VCaP (cell line): ENCODE measurements around the gene RFX2.

Experiments used
- H3K27ac ChIP-seq: fragments of 450-650 bp; 2 replicates; pipeline ENCODE4 v1.5.1; 2017
- CTCF ChIP-seq: fragments of 450-650 bp; conservative IDR thresholded peaks from 2 replicates; pipeline ENCODE4 v1.5.1; 2017; ENCODE audit warnings: mild to moderate bottlenecking, moderate library complexity

The RFX2 gene

GRCh38 chr19:5996102-5996501 lies 114.2 kb downstream of the RFX2 start:
- H3K27ac ChIP-seq, result no peak overlapping the region
- no peak for TF ChIP-seq CTCF

GRCh38 chr19:5995606-5996005 lies 114.7 kb downstream of the RFX2 start:
- no peak overlapping the region; the same call in 1 of the 2 replicates for H3K27ac ChIP-seq
- TF ChIP-seq CTCF, result no peak

GRCh38 chr19:5994405-5995165 lies 115.7 kb downstream of the RFX2 start:
- TF ChIP-seq CTCF, result no peak
- H3K27ac ChIP-seq, result peak overlapping the region; percentile 63

GRCh38 chr19:5993648-5994358 lies 116.5 kb downstream of the RFX2 start:
- no peak for TF ChIP-seq CTCF
- peak overlapping the region; percentile 63 for H3K27ac ChIP-seq

GRCh38 chr19:5993201-5993600 lies 117.1 kb downstream of the RFX2 start:
- TF ChIP-seq CTCF, result no peak
- H3K27ac ChIP-seq, result peak overlapping the region; percentile 63

GRCh38 chr19:5992756-5993155 lies 117.5 kb downstream of the RFX2 start:
- no peak for TF ChIP-seq CTCF
- H3K27ac ChIP-seq, result peak overlapping the region; percentile 63

- no peak overlapping the region for H3K27ac ChIP-seq
- no peak for TF ChIP-seq CTCF
Observed at GRCh38 chr19:5991244-5991838, 119.0 kb downstream of the RFX2 start.
